Glutamatergic neuron (in vitro differentiated cells): ENCODE measurements around the gene HTD2. TPM values are rescaled to one million over a fixed set of nuclear protein-coding genes. Genes with fewer than 3 reads are reported as not detected.
A peak's percentile ranks its signal among the peaks of the same experiment; 100 is the strongest.

Experiments
- DNase-seq: peaks from one replicate; pipeline ENCODE4 v3.0.0; 2022
- H3K27ac Mint-ChIP-seq: one replicate; pipeline ENCODE4 v1.8.0; 2020; ENCODE audit warnings: mild to moderate bottlenecking, mixed read lengths, inconsistent platforms; ENCODE audit not compliant: unreplicated experiment
- H3K27me3 Mint-ChIP-seq: one replicate; pipeline ENCODE4 v1.8.0; 2020; ENCODE audit warnings: mild to moderate bottlenecking, moderate library complexity, mixed read lengths, inconsistent platforms; ENCODE audit not compliant: unreplicated experiment
- H3K36me3 Mint-ChIP-seq: one replicate; pipeline ENCODE4 v1.8.0; 2020; ENCODE audit warnings: mild to moderate bottlenecking, mixed read lengths, inconsistent platforms; ENCODE audit not compliant: unreplicated experiment
- H3K4me1 Mint-ChIP-seq: one replicate; pipeline ENCODE4 v1.8.0; 2020; ENCODE audit warnings: mild to moderate bottlenecking, low read depth, mixed read lengths, inconsistent platforms; ENCODE audit not compliant: unreplicated experiment
- H3K4me3 Mint-ChIP-seq: one replicate; pipeline ENCODE4 v1.8.0; 2020; ENCODE audit warnings: mild to moderate bottlenecking, mixed read lengths, inconsistent platforms; ENCODE audit not compliant: unreplicated experiment
- H3K9me3 Mint-ChIP-seq: one replicate; pipeline ENCODE4 v1.8.0; 2020; ENCODE audit warnings: mild to moderate bottlenecking, moderate library complexity, mixed read lengths, inconsistent platforms; ENCODE audit not compliant: unreplicated experiment
- total RNA-seq: library from RNA; stranded (reverse); fragmentation: NEBNext Ultra II Directional; extraction: Animal tissue kit (Norgen Biotek cat#: 25700); gene quantifications from one replicate; pipeline ENCODE4 v1.2.1, GENCODE V29; 2021; ENCODE audit not compliant: unreplicated experiment
- TF ChIP-seq, protein P1 (sequence below): fragments of 200-600 bp; sonication (generic); IDR thresholded peaks from one replicate; pipeline ENCODE4 v1.5.0; 2021; ENCODE audit not compliant: partially characterized antibody, unreplicated experiment

Gene HTD2
- total RNA-seq, 1 donor from 2014 or later: 7.4 TPM

DNA sequence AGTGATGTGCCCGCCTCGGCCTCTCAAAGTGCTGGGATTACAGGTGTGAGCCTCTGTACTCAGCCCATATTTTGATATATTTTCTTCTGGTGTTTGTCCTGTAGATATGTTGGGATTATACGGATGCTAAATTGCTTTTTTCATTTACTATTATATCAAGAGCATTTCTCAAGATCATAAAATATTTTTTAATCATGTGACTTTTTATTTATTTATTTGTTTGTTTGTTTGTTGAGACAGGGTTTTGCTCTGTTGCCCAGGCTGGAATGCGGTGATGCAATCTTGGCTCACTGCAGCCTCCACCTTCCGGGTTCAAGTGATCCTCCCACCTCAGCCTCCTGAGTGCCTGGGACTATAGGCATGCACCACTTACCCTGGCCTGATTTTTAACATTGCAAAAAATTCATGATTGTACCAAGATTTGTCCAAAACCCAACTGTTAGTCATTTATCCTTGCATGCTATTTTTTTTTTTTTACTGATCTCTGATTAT lies 23.6 kb downstream of the HTD2 start:
- no peak overlapping the region for H3K27ac Mint-ChIP-seq
- TF ChIP-seq, protein P1, sequence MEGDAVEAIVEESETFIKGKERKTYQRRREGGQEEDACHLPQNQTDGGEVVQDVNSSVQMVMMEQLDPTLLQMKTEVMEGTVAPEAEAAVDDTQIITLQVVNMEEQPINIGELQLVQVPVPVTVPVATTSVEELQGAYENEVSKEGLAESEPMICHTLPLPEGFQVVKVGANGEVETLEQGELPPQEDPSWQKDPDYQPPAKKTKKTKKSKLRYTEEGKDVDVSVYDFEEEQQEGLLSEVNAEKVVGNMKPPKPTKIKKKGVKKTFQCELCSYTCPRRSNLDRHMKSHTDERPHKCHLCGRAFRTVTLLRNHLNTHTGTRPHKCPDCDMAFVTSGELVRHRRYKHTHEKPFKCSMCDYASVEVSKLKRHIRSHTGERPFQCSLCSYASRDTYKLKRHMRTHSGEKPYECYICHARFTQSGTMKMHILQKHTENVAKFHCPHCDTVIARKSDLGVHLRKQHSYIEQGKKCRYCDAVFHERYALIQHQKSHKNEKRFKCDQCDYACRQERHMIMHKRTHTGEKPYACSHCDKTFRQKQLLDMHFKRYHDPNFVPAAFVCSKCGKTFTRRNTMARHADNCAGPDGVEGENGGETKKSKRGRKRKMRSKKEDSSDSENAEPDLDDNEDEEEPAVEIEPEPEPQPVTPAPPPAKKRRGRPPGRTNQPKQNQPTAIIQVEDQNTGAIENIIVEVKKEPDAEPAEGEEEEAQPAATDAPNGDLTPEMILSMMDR: no peak
- DNase-seq: no peak
- peaks cover 3% of the 10 kb centered on the region for H3K27me3 Mint-ChIP-seq
- H3K36me3 Mint-ChIP-seq: peaks cover 3% of the 10 kb centered on the region
- no peak overlapping the region for H3K4me3 Mint-ChIP-seq
- H3K4me1 Mint-ChIP-seq: no peaks in the 10 kb centered on the region
- H3K9me3 Mint-ChIP-seq: peaks cover 2% of the 10 kb centered on the region

DNA sequence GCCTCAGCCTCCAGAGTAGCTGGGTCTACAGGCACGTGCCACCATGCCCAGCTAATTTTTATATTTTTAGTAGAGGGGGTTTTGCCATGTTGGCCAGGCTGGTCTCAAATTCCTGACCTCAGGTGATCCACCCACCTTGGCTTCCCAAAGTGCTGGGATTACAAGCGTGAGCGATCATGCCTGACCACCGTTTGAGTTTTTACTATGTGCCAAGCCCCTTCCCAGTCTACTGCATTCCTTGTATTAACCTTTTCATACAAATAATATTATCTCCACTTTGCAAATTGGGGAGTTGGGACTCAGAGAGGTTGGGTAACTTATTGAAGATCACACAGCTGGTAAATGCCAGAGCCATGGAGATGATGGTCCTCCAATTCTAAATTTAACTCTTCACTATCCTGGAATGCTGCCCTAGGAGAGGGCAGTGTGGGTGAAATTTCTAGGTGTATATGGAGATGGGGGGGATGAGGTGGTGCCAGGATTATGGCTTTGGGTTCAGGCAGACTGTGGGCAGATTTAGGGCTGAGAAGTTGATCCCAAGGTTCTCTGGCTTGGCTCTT lies 25.4 kb downstream of the HTD2 start:
- DNase-seq: no peak
- TF ChIP-seq, protein P1: no peak
- Mint-ChIP-seq H3K9me3 (peaks cover 2% of the 10 kb centered on the region), H3K27ac (no peak overlapping the region), H3K27me3 (peaks cover 8% of the 10 kb centered on the region), H3K36me3 (peaks cover 3% of the 10 kb centered on the region), H3K4me1 (no peaks in the 10 kb centered on the region), H3K4me3 (peak overlapping the region; percentile 41)

DNA sequence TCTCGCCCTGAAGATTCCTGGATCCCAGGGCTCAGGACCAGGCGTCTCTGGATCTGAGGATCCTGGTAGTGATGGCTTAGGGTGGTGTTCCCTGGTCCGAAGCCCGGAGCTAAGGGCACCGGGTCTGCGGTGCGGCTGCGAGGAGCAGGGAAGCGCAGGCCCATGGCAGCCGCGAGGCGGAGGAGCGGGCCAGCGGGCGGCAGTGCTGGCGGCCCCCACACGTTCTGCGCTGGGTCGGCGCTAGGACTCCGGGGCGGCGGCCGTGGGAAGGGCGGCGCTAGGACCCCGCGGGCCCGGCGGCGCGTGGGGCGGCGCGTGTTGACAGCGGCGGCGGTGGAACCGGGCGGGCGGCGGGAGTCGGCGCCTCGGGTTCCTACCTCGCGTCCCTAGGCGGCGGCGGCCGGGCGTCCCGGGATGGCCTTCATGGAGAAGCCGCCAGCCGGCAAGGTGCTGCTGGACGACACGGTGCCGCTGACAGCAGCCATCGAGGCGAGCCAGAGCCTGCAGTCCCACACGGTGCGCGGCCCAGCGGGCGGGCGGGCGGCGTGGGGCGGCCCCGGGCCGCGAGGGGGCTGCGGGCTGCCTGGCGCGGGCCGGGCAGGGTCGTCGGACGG lies 26.4 kb downstream of the HTD2 start, which contains the start of gene PXK:
TSS of gene PXK (plus strand) at position 318 of the 614 bp plus-strand sequence. CDS start at position 415, 97 bp downstream.
- Mint-ChIP-seq H3K4me1 (no peaks in the 10 kb centered on the region), H3K27ac (no peak within 1 kb of the TSS), H3K27me3 (peaks cover 8% of the 10 kb centered on the region), H3K4me3 (peak within 1 kb of the TSS; percentile 98), H3K9me3 (peaks cover 2% of the 10 kb centered on the region), H3K36me3 (peaks cover 3% of the 10 kb centered on the region)
- peak; percentile 85 for DNase-seq
- TF ChIP-seq, protein P1: no peak

DNA sequence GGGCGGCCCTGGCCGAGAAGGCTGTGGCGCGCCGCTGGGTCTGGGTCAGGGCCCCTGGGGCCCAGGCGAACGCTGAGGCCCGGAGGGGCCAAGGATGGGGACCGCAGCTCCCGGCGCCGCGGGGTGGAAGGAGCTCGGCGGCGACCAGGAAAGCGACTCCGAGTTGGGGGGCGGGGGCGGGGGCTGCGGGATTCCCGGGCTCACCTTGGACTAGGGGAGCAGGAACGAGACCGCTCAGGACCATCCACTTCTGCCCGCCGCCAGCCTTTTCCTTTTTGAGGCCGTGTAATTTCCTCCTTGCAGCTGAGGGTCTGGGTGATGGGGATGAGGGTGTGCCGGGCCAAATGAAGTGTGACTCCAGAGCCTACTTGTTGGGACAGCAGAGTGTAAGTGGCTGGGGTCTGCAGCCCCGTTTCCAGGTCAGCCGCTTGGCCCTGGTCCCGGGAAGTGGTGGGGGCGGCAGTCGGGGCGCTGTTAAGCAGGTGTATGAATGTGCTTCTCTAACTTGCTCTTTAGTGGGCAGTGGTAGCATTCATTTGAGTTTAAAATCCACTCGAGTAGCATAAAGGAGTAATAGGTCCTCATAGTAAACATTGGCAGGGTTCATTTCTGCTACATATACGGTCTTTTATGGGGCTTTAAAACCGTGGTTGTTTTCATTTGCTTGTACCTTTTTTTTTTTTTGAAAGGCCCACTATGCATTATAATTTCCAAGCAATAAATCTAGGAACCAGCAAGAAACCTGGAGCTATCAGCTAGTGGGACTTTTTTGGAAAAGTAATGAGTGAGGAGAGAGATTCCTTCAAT lies 27.1 kb downstream of the HTD2 start:
- Mint-ChIP-seq H3K4me3 (peak overlapping the region; percentile 98), H3K36me3 (peaks cover 3% of the 10 kb centered on the region), H3K4me1 (no peaks in the 10 kb centered on the region), H3K27me3 (peaks cover 8% of the 10 kb centered on the region), H3K27ac (no peak overlapping the region), H3K9me3 (peaks cover 2% of the 10 kb centered on the region)
- DNase-seq: peak; percentile 35
- TF ChIP-seq, protein P1: no peak

DNA sequence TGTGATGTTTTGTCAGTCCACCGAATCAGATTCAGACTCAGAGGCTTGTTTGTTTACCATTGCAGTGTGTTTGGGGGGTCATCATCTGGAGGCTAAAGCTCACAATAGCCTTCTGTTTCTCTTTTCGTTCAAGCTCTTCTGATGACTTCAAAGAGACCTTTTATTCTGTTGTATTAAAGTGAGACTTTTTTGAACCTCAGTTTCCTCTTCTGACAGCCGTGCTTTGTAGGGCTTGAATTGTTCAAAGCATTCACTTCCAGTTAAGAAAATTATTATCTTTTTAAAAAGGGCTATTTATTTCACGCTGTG lies 27.6 kb downstream of the HTD2 start:
- Mint-ChIP-seq H3K36me3 (peaks cover 3% of the 10 kb centered on the region), H3K9me3 (peaks cover 2% of the 10 kb centered on the region), H3K4me1 (no peaks in the 10 kb centered on the region), H3K4me3 (peak overlapping the region; percentile 98), H3K27me3 (peaks cover 8% of the 10 kb centered on the region), H3K27ac (no peak overlapping the region)
- no peak for DNase-seq
- TF ChIP-seq, protein P1: no peak
